ENCODE results near the gene TANGO6.

DNA sequence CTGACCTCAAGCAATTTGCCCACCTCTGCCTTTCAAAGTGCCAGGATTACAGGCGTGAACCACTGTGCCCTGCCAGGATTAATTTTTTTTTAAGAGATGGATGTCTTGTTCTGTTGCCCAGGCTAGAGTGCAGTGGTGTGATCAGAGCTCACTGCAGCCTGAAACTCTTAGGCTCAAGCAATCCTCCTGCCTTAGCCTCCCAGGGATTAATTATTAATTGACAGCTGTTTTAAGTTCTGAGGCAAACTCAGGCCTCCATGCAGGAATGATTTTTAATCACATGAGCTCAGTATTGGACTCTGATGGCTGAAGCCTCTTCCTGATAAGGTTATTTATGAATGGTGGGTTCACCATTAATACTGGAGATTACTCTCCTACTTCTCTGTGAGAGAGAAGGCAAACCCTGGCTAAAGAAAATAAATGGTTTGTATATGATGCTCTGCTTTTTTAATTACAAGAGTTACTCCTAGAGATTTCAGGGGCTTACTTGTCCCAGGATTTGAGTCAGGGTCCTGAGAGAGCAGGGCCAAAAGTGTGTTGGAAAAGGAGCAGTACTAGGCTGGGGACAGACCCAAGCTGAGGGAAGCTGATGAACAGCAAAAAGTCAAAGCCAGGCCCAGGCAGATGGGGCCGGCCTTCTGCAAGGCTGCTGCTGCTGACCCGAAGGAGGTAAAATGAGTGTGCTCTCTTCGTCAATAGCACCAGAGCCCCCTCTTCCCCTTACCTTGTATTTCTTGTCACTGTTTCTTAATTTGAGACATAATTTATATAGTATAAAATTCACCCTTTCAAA lies 205.2 kb downstream of the TANGO6 start:
- TF ChIP-seq, protein P1, sequence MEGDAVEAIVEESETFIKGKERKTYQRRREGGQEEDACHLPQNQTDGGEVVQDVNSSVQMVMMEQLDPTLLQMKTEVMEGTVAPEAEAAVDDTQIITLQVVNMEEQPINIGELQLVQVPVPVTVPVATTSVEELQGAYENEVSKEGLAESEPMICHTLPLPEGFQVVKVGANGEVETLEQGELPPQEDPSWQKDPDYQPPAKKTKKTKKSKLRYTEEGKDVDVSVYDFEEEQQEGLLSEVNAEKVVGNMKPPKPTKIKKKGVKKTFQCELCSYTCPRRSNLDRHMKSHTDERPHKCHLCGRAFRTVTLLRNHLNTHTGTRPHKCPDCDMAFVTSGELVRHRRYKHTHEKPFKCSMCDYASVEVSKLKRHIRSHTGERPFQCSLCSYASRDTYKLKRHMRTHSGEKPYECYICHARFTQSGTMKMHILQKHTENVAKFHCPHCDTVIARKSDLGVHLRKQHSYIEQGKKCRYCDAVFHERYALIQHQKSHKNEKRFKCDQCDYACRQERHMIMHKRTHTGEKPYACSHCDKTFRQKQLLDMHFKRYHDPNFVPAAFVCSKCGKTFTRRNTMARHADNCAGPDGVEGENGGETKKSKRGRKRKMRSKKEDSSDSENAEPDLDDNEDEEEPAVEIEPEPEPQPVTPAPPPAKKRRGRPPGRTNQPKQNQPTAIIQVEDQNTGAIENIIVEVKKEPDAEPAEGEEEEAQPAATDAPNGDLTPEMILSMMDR (IDR thresholded peaks at IDR 0.05), result no peak
- no peak for TF ChIP-seq ZFX (IDR thresholded peaks at IDR 0.05; ENCODE audit: borderline replicate concordance)
